Spleen (tissue), 7 donors: ENCODE results near the gene TCL1B.

ENCODE experiments used
- POLR2A ChIP-seq, 3 donors: fragments of 450-650 bp; IDR thresholded peaks; one replicate each; pipeline ENCODE4 v1.5.1; 2017; ENCODE audit warnings: antibody characterized with exemption in 3 of 3, mild to moderate bottlenecking in 1 of 3
- POLR2AphosphoS5 ChIP-seq, 3 donors: sonication (generic); formaldehyde crosslinking; IDR thresholded peaks; one replicate each; pipeline ENCODE4 v1.5.1; 2017; ENCODE audit warnings: antibody characterized with exemption in 3 of 3
- TF ChIP-seq, protein P1 (sequence below), 11 experiments: fragments of 200-600 bp in 7 of 11; fragments of 450-650 bp in 4 of 11; sonication (generic) in 4 of 11; IDR thresholded peaks in 8 of 11; conservative IDR thresholded peaks in 3 of 11; 1 replicate in 7 of 11; 2 replicates in 4 of 11; pipeline versions ENCODE4 v1.4.0 to v1.8.0; 2016 to 2021; ENCODE audit warnings: antibody characterized with exemption in 11 of 11, inconsistent platforms in 4 of 11, mild to moderate bottlenecking in 1 of 11
- donor health status: DM: no; HTN: no; CAD: no; lungs with moderate emphysema.
- donor health status: DM: no; HTN: no; CAD: no.
- donor health status: DM: no; HTN: no; CAD: no.

DNA sequence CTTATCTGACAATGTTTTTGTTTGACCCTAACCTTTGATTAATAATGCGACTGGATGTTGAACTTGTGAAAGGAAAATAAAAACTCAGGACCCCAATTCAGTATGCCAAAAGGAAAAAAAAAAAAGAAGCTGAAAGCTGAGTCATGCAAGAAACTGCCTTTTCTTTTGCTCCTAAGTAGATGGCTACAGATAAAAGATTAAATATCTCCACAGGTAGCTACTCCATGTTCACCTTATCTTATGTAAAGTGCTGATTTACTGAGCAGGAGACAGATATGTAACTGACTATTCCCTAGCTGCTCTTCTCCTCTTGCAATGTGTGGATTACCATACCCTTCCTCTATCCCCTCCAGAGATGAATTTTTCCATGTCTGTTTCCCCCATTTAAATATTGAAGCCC lies 30.8 kb upstream of the TCL1B start:
- TF ChIP-seq, protein P1, sequence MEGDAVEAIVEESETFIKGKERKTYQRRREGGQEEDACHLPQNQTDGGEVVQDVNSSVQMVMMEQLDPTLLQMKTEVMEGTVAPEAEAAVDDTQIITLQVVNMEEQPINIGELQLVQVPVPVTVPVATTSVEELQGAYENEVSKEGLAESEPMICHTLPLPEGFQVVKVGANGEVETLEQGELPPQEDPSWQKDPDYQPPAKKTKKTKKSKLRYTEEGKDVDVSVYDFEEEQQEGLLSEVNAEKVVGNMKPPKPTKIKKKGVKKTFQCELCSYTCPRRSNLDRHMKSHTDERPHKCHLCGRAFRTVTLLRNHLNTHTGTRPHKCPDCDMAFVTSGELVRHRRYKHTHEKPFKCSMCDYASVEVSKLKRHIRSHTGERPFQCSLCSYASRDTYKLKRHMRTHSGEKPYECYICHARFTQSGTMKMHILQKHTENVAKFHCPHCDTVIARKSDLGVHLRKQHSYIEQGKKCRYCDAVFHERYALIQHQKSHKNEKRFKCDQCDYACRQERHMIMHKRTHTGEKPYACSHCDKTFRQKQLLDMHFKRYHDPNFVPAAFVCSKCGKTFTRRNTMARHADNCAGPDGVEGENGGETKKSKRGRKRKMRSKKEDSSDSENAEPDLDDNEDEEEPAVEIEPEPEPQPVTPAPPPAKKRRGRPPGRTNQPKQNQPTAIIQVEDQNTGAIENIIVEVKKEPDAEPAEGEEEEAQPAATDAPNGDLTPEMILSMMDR (IDR thresholded peaks at IDR 0.05 in 8 of 11, conservative IDR thresholded peaks at IDR 0.05 in 3 of 11), result no peak
- no peak for TF ChIP-seq POLR2A (IDR thresholded peaks at IDR 0.05)
- TF ChIP-seq POLR2AphosphoS5 (IDR thresholded peaks at IDR 0.05), result no peak
